ENCODE measurements around the gene HOXA4.

HOXA4 gene

GRCh38 chr7:27130540-27131389, at the start of gene HOXA4:
HOXA4 (minus strand) TSS chr7:27130757; CDS start chr7:27130733, 24 bp downstream.
- DNase-seq, result no peak

- no peak for DNase-seq
Observed at GRCh38 chr7:27179503-27180430, 49.2 kb upstream of the HOXA4 start.

GRCh38 chr7:27179030-27179429, 48.5 kb upstream of the HOXA4 start:
- DNase-seq, result no peak

DNA sequence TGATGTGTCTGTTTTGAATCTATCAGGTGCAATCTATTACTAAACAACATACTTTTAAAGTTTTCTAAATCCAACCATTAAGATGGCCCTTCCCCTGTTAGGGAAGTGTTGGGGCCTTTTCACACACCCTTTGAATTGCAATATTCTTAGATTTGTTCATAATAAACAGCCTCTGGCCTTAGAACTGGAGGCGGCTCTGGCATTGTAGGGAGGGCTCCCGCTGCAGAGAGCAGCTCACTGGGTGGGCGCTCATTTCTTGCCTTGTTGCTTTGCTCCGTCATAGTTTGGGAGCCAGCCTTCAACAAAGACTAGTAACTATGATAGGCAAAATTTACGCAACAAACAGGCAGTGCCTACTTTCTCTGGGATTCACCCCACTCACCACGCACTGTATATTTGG, 47.8 kb upstream of the HOXA4 start:
- DNase-seq, result no peak

DNA sequence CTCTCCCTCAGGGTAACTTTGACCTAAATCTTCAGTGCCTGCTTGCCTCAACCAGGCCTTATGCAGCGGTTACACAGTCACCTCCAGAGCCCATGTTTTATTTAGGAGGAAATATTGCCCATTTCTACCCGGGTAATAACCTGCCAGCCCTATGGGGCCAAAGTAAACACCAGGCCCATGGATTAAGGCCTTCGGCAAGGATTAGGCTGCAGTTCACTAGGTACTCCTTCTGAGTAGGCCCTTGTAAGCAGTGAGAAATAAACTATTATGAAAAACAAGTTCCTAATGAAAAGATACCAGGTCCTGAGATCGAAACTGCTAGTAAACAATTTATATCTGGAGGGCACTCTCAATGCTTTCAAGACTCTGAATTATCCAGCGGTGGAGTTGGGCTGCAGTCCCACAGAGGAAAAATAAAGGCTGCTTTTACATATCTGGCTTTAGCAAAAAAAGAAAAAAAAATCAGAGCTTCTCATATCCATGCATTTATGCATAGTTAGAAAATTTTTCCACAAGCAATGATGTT, 47.3 kb upstream of the HOXA4 start:
- DNase-seq, result no peak

DNA sequence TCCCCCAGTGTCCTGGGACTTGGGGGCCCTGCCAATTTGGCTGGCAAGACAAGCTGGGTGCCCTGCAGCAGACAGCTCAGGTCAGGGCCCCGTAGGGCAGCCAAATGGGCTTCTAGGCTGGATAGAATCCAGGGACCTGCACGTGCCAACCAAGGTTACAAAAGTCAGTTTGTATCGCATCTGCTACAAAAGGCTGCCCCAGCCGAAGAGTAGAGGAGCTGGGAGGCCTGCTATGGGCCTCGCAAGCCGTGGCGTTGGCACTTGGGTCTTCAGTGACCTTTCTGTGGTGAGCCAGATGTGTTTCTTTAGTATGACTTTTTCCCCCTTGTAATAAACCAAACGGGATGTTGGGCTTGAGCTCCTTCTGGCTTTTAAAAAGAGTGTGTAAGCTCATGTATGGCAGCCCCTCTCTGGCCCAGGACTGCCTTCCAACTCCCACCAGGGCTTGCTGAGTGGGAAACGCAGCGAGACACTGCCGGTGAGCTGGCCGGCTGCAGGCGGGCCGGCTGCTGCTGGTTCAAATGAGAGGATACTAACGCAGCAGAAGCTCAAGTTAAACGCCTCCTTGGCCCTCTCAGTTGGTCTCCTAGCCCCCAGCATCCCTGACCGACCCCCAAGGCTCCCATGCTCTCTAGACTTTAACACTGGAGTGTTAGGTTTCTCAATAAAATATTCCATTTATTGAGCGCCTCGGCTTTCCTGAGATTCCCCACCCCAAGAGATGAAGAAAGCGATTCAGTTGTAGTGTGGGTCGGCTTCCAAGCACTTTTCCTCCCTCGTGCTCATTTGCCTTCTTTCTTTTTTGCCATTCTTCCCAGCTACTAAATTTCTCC, 46.6 kb upstream of the HOXA4 start:
- DNase-seq, result no peak

GRCh38 chr7:27176524-27176845, 45.9 kb upstream of the HOXA4 start:
- DNase-seq, result no peak

DNA sequence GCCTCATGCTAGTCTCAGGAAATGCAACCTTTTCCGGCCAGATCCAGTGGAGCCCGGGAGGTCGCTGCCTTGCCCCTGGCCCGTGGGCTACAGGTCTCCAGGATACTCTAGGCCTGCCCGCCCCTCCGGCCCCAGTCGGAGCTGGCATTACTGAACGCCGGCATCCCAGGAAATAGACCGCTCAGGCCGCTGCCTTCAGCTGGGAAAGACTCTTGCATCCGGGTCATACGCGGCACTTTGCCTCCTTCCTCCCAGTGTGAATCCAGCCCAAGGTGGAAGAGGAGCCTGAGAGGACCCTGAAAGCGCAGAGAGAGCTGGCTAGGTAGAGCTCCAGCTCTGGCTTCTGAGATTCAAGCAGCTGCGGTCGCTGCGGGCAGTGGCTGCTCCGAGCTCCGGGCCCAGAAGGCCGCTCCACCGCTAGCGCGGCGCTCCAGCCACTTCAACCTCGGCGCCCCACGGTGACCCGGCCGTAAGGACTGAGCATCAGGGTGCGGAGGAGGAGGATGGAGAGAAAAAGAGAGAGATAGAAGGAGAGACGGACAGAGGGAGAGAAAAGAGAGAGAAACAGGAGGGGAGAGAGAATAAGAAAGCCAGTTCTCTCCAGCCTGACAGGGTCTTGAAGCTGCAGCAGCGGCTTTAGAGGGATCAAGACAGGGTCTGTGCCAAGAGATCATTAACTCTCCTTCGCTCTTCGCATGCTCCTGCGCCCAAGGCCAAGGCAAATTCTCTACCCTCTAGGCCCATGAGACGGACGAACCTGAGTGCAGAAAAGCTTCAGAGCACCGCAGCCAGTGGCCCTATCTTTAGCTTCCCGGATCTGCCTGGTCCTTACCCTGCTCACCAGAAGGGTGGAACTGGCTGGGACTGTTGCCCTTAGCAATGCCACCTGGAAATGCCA, 45.3 kb upstream of the HOXA4 start:
- no peak for DNase-seq

GRCh38 chr7:27174874-27175625, 44.5 kb upstream of the HOXA4 start:
- no peak for DNase-seq

GRCh38 chr7:27173956-27174873, 43.7 kb upstream of the HOXA4 start, which contains the start of gene HOXA10:
HOXA10 (minus strand) TSS chr7:27174320; CDS start chr7:27174306, 14 bp downstream.
- DNase-seq, result no peak

DNA sequence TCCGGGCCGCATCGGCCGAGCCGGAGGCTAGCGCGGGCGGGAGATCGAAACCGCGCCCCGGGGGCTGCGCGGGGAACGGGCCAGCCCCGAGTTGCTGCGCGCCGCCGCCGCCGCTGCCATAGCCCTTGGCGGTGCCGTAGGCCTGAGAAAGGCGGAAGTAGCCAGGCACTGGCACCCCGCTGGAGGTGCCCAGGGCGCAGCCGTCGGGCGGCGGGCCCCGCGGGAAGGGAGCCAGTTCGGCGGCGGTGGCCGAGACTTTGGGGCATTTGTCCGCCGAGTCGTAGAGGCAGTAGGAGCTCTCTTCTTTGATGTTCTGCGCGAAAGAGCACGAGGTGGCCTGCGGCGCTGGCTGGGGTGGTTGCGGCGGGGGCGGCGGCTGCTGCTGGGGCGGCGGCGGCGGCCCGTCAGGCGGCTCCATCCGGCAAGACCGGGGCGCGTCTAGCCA, 43.0 kb upstream of the HOXA4 start:
- DNase-seq, result no peak

GRCh38 chr7:27172823-27173510, 42.4 kb upstream of the HOXA4 start:
- no peak for DNase-seq

DNA sequence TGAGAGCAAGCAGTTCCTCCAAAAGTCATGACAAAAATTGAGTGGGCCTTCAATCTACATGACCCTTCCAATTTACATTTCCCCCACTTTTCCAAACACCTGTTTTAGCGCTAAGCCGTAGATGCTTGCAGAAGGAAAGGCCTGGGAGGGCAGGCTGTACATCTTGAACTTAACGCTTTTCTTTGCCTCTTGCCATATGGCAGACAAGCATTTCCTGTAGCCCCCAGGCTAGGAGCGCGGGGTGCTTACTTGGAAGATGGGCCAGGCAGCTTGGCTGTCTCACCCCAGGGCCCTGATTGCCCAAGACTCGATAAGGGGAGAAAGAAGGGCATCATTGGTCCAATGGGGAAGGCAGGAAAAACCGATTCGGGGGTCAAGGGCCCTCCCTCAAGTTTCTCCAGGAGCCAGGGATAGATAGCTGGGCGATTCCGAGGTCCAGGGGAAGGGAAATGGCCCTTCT, 41.8 kb upstream of the HOXA4 start:
- DNase-seq, result no peak

DNA sequence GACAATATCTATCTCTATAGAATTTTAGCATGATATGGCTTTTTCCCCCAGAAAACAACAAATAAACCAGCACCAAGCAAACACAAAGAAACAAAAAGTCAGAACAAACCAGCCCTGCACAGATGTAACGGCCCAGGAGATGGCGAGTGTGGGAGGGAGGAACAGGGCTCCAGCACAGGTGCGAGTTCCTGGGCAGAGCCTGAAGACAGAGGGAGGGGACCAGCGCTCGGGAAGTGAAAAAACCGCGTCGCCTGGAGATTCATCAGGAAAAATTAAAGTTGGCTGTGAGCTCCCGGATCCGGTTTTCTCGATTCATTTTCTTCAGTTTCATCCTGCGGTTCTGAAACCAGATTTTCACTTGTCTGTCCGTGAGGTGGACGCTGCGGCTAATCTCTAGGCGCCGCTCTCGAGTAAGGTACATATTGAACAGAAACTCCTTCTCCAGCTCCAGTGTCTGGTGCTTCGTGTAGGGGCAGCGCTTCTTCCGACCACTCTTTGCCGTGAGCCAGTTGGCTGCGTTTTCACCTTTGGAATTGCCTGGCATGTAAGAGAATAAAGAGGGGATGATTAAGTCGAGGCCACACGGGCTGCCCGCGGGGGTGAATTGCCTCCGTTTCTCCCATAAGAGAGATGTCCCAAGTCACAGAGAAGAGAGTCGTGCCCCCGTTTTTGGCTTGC, 41.2 kb upstream of the HOXA4 start:
- DNase-seq, result no peak

DNA sequence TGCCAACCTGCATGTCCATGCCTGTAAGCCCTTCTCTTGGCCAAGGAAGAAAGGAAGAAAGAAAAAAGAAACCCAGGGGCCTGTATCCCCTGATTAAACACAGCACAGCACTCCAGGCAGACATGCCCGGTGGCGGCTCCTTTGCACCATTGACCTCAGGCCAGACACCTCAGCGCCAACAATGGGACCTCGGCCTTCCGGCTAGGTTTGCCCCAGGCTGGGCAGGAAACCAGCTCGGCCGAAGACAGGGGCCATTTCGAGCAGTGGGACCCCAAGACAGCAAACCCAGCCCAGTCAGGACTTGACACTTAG, 40.7 kb upstream of the HOXA4 start:
- DNase-seq, result no peak

GRCh38 chr7:27170426-27171324, 40.1 kb upstream of the HOXA4 start:
- no peak for DNase-seq

- DNase-seq, result no peak
Observed at GRCh38 chr7:27169658-27170425, 39.3 kb upstream of the HOXA4 start.
